OCI-LY3 (cell line): ENCODE results near the gene AP1G1.

ENCODE experiments used
- H2AFZ ChIP-seq: fragments of 200-600, 300-600 bp; shearing (Covaris generic); 2 replicates; pipeline ENCODE4 v1.6.0; 2014; ENCODE audit warnings: antibody characterized with exemption, low read depth, low read length
- H3K27ac ChIP-seq: fragments of 200-600, 300-600 bp; sonication (generic); 2 replicates; pipeline ENCODE4 v1.5.1; 2014; ENCODE audit warnings: mild to moderate bottlenecking, low read length, moderate library complexity, mixed read lengths
- H3K27me3 ChIP-seq: fragments of 200-600, 300-600 bp; sonication (generic); 2 replicates; pipeline ENCODE4 v1.6.1; 2014; ENCODE audit warnings: low read depth, low read length, mixed read lengths
- H3K36me3 ChIP-seq: fragments of 200-600, 300-600 bp; sonication (generic); replicated peaks from 2 replicates; pipeline ENCODE3; 2014; ENCODE audit warnings: low read depth, low read length, mixed read lengths
- H3K4me1 ChIP-seq: fragments of 300-600, 200-600 bp; sonication (generic); 2 replicates; pipeline ENCODE4 v1.6.1; 2014; ENCODE audit warnings: low read length, mixed read lengths
- H3K4me2 ChIP-seq: fragments of 200-600, 300-600 bp; sonication (generic); 2 replicates; pipeline ENCODE4 v1.6.1; 2014; ENCODE audit warnings: low read length, mixed read lengths
- H3K4me3 ChIP-seq: fragments of 300-600, 200-600 bp; sonication (generic); 2 replicates; pipeline ENCODE4 v1.5.1; 2014; ENCODE audit warnings: antibody characterized with exemption, mild to moderate bottlenecking, low read length, moderate library complexity
- H3K79me2 ChIP-seq: fragments of 300-600, 200-600 bp; shearing (Covaris generic); 2 replicates; pipeline ENCODE4 v1.6.1; 2014; ENCODE audit warnings: mild to moderate bottlenecking, low read length, mixed read lengths
- H3K9ac ChIP-seq: fragments of 300-600, 200-600 bp; shearing (Covaris generic); 2 replicates; pipeline ENCODE4 v1.6.0; 2014; ENCODE audit warnings: mild to moderate bottlenecking, low read length, moderate library complexity
- H3K9me3 ChIP-seq: fragments of 200-600, 300-600 bp; shearing (Covaris generic); 2 replicates; pipeline ENCODE4 v1.6.1; 2014; ENCODE audit warnings: low read length, mixed read lengths; ENCODE audit not compliant: insufficient read depth
- H4K20me1 ChIP-seq: fragments of 200-600, 300-600 bp; sonication (generic); 2 replicates; pipeline ENCODE4 v1.6.1; 2016; ENCODE audit warnings: low read length, mixed read lengths; ENCODE audit not compliant: insufficient read depth
- EZH2phosphoT487 ChIP-seq: fragments of 200-600 bp; shearing (Covaris generic); IDR thresholded peaks from 2 replicates; pipeline ENCODE4 v1.6.1; 2018; ENCODE audit warnings: antibody characterized with exemption, mixed run types, low read depth
- TF ChIP-seq, protein P1 (sequence below): fragments of 200-600, 300-600 bp; sonication (generic); IDR thresholded peaks from 2 replicates; pipeline ENCODE4 v1.5.1; 2014; ENCODE audit warnings: antibody characterized with exemption, low read length, low read depth

The AP1G1 gene

DNA sequence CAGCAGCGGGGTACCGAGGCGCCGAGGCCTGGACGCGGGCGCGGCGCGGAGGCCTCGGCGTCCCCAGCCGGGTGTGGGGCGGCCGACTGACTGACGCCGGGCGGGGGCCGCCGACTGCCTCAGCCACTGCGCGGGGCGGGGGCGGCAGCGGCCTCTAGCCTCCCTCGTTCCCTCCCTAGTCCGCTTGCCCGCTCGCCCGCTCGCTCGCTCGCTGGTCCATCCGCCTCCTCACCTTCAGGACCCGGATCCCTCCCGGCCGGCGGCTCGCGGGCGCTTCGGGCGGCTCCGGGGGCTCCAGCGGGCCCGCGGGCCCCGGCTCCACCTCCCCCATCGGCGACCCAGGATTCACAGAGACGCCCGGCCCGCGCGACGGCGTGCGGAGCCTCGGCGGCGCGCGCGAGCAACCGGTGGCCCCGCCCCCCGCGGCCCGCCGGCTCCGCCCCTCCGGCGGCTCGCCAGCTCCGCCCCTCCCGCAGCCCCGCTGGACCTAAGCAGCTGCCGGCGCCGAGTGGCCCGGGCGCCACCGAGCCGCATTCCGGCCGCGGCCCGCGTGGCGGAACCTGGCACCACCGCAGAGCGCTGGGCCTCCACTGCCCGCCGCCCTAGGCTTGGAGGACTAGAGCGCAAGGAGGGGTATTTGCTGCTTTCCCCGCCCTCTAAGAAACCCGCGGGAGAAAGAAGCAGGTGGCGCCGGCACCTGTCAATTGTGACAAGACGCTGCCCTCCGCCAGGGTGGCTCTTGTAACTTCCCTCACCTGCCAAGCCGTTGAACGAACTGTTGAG lies 84.9 kb downstream of the AP1G1 start:
- Histone ChIP-seq H3K9ac (peak overlapping the region; percentile 67), H3K79me2 (peaks cover 13% of the 10 kb centered on the region), H3K27me3 (0 out of 2 replicates have a peak, but pooled peaks cover 7% of the 10 kb centered on the region), H4K20me1 (no peaks in the 10 kb centered on the region; the same call in 1 of the 2 replicates), H3K27ac (peak overlapping the region; percentile 35), H3K4me2 (peak overlapping the region; percentile 81), H3K36me3 (peaks cover 3% of the 10 kb centered on the region), H3K9me3 (no peaks in the 10 kb centered on the region), H3K4me3 (peak overlapping the region; percentile 85), H3K4me1 (peaks cover 32% of the 10 kb centered on the region), H2AFZ (peak overlapping the region; percentile 71)
- no peak for TF ChIP-seq EZH2phosphoT487
- TF ChIP-seq, protein P1, sequence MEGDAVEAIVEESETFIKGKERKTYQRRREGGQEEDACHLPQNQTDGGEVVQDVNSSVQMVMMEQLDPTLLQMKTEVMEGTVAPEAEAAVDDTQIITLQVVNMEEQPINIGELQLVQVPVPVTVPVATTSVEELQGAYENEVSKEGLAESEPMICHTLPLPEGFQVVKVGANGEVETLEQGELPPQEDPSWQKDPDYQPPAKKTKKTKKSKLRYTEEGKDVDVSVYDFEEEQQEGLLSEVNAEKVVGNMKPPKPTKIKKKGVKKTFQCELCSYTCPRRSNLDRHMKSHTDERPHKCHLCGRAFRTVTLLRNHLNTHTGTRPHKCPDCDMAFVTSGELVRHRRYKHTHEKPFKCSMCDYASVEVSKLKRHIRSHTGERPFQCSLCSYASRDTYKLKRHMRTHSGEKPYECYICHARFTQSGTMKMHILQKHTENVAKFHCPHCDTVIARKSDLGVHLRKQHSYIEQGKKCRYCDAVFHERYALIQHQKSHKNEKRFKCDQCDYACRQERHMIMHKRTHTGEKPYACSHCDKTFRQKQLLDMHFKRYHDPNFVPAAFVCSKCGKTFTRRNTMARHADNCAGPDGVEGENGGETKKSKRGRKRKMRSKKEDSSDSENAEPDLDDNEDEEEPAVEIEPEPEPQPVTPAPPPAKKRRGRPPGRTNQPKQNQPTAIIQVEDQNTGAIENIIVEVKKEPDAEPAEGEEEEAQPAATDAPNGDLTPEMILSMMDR = 0 out of 2 replicates have a peak, but pooled peaks have one; percentile 6

DNA sequence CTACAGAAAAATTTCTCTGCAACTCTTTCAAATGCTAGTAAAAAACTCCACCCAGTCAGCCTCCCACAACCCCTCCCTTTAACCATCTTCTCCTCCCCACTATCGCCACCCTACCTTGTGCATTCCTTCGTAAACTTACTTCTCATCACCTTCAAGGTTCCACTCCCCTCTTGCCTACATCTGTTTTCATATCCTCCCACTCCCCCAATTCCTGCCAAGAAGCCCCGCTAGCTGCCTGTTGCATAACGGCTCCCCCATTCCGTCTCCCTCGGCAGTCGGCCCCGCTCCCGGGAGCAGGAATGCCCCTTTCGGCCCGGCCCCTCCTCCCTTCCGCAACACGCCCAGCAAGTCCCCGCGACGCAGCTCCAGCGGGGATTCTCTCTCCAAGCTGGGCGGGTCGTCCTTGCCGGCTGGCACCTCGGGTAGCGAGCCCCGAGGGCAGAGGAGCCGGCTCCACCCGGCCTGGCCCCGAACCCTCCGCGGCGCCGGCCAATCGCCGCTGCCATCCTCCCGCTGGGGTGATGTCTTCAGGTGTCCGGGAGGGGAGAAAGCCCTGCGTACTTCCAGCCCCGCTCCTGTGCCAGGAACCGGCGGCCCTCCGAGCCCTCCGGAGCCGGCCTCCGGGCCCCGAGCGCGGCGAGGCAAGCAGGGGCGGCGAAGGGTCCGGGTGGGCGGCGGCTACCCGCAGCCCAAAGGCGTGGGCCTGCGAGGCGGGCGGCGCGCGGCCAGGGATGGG lies 85.7 kb downstream of the AP1G1 start:
- H3K79me2 ChIP-seq = peaks cover 13% of the 10 kb centered on the region
- peak overlapping the region; percentile 67 for H3K9ac ChIP-seq
- peaks cover 4% of the 10 kb centered on the region for H3K36me3 ChIP-seq
- no peaks in the 10 kb centered on the region; the same call in 1 of the 2 replicates for H4K20me1 ChIP-seq
- peak overlapping the region; percentile 66 for H3K4me2 ChIP-seq
- peaks cover 32% of the 10 kb centered on the region for H3K4me1 ChIP-seq
- TF ChIP-seq, protein P1 = no peak
- no peak for TF ChIP-seq EZH2phosphoT487
- peak overlapping the region; percentile 85 for H3K4me3 ChIP-seq
- H3K27me3 ChIP-seq = 0 out of 2 replicates have a peak, but pooled peaks cover 7% of the 10 kb centered on the region
- peak overlapping the region; percentile 28; the same call in 1 of the 2 replicates for H2AFZ ChIP-seq
- no peaks in the 10 kb centered on the region for H3K9me3 ChIP-seq
- H3K27ac ChIP-seq = peak overlapping the region; percentile 22; the same call in 1 of the 2 replicates

DNA sequence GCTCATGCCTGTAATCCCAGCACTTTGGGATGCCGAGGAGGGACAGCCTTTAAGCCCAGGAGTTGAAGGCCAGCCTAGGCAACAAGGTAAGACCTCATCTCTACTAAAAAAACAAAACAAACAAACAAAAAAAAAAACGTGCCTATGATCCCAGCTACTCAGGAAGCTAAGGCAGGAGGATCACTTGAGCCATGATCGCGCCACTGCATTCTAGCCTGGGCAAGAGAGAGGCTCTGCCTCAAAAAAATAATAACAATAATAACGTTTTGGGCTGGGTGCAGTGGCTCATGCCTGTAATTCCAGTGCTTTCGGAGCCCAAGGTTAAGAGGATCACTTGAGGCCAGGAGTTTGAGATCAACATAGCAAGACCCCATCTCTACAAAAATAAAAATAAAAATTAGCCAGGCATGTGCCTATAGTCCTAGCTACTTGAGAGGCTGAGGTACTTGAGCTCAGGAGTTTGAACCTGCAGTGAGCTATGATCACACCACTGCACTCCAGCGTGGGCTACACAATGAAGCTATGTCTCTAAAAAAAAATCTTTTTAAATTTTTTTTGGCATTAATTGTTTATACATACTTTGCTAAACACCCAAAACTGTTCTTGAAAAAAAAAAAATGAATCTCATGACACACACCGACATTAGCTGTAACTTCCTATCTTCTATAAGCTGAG lies 87.4 kb downstream of the AP1G1 start:
- H3K9ac ChIP-seq = no peak overlapping the region
- H3K4me2 ChIP-seq = no peak overlapping the region; the same call in 1 of the 2 replicates
- peaks cover 4% of the 10 kb centered on the region for H3K36me3 ChIP-seq
- no peak overlapping the region for H2AFZ ChIP-seq
- peaks cover 21% of the 10 kb centered on the region for H3K4me1 ChIP-seq
- H3K9me3 ChIP-seq = no peaks in the 10 kb centered on the region
- H3K79me2 ChIP-seq = peaks cover 13% of the 10 kb centered on the region
- TF ChIP-seq EZH2phosphoT487 = no peak
- TF ChIP-seq, protein P1 = no peak
- H4K20me1 ChIP-seq = no peaks in the 10 kb centered on the region; the same call in 1 of the 2 replicates
- 0 out of 2 replicates have a peak, but pooled peaks cover 7% of the 10 kb centered on the region for H3K27me3 ChIP-seq
- H3K27ac ChIP-seq = no peak overlapping the region
- H3K4me3 ChIP-seq = no peak overlapping the region
